HG02938 (cell line): ENCODE data around the gene IL25.
"Not testable (repeated sequence)": the region's sequence is repeated elsewhere in the genome, so short reads cannot be mapped to it uniquely, and the experiment has no call there.

ENCODE experiments used
- ATAC-seq: cut with Tn5 transposase; IDR thresholded peaks from one replicate; pipeline ENCODE4 v1.9.1; 2021; ENCODE audit warnings: mild to moderate bottlenecking, moderate library complexity; ENCODE audit not compliant: unreplicated experiment

Gene IL25

DNA sequence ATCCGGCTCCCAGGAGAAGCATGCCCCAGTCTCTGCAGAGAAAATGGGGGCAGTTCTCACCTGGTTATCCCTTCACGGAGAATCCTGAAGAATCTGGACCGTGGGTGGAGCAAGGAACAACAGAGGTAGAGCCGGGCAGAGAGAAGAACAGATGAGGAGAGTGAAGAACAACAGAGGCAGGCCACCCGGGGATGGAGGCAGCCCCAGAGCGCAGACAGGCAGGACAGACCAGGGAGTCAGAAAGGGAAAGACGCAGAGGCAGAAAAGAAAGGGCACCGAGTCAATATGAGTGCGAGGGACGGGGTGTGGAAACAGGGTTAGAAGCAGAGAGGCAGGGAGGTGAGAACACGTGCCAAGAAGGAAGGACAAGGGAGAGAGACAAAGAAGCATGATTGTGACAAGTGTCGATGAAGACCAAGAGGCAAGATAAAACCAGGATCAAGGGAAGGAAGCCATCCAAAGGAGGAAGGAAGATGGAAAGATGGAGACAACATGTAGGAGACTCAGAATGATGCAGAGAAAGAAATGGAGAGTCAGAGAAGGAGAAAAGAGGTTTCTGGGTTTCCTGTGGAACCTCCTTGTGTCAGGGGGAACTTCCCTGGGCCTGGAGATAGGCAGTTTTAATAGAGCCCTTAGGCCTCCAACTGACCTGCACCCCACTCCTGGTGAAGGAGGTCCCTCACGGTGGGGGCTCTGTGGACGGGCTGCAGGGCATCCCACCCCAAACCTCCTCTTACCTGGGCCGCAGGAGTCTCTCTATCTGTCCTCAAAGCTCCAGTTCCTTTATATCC, 35.1 kb downstream of the IL25 start, which contains the start of gene MYH6:
MYH6 (minus strand) TSS at position 758 of the 791 bp plus-strand sequence. CDS start 1,050 bp downstream, outside the sequence.
- ATAC-seq = no peak

DNA sequence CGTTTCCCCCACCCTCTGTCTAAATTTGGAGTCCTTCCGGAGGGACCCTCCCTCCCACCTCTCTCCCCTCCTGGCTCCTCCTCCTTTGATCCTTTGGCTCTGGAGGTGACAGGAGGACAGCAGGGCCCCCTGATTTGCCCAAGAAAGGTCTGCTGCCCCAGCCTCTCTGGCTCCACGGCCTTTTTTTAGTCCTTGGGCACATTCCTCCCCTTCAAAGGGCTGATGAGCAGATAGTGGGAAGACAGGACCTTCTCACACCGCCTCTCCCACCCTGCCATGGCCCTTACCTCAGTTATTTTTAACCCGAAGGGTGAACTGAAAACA, 35.7 kb downstream of the IL25 start:
- ATAC-seq = no peak

DNA sequence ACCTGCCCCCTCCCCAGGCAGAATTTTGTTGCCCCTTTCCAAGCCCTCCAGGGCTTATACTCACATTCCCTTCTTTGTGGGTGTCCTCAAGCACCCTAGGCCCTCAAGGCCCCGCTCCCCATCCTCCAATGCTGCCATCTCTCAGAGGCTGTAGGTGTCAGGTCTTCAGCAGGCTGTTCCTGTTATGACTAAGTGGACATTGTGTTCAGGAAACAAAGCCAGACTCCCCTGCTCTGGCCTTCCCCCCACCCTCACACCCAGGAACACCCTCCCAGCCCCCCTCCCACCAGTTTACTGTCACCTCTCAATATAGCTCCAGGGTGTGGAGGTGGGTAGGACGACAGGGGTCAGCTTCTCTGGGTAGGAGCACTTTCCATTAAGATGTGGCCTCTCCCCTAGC, 36.9 kb downstream of the IL25 start:
- ATAC-seq = no peak

DNA sequence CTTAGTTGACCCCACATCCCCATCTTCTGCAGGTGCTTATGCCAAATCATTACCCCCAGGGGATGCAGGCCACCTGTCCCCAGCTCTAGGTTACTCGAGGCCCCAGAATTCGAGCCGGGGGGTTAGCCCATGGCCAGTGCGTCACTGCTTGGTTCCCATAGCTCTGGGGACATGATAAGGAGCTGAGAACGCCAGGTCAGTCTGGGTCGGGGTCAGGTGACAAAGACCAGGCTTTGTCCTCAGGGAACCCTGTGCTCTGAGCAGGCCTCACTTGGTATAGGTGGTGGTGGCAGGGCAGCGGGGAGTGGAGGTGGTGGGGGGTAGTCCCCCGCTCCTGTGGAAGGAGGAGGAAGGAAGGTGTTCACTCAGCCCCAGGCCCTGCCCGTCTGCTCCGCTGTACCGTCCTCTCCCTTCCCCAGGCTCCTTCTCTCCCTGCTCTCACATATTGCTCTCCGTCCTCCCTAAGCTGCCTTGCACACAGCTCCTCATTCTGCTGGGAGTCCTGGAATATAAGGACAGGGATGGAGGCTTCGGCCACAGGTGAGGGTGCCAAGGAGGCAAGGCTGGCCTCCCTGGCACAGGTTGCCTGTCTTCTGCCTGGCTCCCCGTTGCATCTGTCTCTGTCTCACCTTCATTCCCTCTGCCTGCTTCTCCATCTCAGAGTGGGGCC, 37.5 kb downstream of the IL25 start:
- ATAC-seq = no peak

DNA sequence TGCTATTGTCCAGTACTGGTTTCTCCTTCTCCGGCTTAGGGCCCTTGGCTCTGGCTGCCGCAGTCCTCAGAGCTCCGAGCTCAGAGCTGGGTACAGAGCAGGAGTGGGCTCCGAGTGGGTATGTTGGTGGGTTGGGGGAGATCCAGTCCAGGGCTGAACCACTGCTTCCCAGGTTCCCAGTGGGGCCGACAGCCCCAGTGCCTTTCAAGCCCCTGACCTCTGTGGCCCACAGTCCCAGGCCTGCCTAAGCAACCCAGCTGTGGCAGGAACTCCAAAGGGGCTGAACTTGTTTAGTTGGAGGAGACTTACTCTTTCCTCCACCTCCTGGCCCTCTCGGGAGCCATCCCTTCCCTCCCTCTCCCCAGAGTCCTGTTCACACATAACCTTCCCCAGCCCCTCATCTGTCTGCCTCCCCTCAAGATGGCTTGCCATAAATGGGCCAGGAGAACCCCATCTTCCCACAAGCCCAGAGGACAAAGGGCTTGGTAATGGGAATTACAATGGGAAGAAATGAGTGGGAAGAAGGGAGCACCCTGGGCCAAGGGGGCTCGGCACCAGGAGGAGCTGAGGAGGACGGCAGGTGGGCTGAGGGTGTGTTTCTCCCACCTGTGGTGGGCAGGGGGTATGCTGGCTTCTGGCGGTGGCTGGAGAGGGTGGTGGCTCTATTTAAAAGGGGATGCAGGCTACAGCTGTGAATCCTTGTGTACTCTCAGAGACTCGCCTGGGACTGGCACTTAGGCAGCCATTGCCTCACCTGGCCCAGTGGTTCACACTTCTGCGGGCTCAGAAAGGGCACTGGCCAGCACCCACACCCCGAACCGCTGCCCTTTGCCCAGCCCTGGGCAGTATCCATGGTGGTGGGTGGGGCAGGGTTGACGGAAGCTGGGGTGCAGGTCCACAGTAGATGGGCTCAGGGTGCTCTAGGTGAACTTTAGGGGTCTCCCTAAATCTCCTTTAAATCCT, 39.2 kb downstream of the IL25 start:
- no peak for ATAC-seq

DNA sequence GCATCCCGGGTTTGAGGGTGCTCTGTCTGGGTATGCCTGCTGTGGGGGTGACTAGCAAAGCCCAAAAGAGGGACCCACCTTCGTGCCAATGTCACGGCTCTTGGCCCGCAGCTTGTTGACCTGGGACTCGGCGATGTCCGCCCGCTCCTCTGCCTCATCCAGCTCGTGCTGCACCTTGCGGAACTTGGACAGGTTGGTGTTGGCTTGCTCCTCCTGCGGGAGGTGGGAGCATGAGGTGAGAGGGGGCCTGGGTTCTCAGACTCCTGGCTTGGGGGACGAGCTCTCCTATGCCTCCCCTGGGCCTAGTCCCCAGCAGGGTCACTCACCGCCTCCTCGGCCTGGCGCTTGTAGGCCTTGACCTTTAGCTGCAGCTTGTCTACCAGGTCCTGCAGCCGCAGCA, 41.1 kb downstream of the IL25 start:
- no peak for ATAC-seq

DNA sequence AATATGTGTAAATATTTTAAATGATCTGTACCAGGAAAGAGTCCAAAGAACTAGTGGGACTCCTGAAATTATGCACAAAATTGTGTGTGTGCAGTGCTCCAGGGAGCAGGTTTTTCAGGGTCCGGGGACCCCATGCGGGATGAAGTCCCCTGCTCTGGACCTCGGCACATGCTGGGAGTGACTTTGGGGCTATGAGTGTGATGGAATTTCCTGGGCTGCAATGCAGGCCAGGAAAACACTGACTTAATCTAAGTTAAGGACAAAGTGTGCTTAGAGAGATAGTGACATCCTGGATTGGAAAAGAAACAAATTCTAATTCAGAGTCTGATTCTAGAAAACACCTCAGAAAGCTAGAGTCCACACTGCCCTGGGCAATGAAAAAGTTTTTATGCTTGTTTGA, 41.6 kb downstream of the IL25 start:
- ATAC-seq = no peak

DNA sequence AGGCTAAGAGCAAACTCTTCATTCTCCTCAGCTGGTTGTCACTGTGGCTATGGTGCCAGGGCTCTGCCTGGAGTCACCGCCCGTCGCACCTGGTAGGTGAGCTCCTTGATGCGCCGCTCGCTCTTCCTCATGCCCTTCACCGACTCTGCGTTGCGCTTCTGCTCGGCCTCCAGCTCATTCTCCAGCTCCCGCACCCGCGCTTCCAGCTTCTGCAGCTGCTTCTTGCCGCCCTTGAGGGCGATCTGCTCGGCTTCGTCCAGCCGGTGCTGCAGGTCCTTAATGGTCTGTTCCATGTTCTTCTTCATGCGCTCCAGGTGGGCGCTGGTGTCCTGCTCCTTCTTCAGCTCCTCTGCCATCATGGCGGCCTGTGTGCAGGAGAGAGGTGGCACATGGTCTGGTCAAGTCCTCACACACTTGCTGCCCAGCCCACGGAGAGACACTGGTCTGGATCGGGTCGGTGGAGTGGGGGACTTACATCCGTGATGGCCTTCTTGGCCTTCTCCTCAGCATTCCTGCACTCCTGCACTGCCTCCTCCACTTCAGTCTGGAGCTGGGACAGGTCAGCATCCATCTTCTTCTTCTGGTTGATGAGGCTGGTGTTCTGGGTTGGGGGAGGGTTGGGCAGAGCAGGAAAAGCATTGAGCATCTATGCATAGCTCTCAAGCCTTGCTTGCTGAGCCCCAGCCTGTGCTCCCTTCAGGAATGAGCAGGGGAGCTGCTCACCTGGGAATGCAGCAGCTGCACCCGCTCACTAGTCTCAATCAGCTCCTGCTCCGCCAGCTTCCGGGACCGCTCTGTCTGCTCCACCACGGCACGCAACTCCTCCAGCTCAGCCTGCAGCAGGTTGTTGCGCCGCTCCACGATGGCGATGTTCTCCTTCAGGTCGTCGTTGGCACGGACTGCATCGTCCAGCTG, 42.6 kb downstream of the IL25 start:
- no peak for ATAC-seq

DNA sequence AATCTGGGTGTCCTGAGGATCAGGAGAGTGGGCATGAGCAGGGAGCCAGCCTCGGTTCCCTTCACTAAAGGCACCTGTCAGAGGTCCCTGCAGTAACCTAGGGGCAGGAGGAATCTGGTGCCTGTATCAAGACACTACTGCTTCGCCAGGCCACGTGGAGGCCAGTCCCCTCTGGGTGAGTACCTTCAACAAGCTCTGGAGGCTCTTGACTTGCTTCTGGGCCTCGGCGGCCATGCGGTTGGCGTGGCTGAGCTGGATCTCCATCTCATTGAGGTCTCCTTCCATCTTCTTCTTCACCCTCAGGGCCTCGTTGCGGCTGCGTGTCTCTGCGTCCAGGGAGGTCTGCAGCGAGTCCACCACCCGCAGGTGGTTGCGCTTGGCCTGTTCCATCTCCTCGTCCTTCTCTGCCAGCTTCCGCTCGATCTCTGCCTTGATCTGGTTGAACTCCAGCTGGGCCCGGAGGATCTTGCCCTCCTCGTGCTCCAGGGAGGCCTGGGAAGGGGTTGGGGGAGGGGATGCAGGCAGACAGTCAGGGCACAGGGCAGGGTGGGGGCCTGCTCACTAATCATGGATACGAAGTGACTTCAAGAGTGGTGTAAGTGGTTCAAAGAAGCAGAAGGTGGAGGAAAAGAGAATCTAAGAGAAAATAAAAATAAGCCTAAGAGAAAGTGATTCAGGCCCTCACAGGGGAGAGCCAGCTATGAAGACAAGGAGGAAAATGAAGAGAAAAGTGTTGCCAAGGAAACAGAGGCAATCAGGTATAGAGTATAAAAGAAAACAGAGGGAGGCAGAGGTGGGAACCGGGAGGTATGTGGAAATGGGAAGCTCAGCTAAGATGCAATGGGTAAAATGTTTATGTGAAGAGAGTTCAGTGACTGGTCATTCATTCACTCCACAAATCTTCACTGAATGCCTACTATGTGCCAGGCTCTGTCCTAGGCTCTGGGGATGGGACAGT, 43.5 kb downstream of the IL25 start:
- ATAC-seq = no peak

DNA sequence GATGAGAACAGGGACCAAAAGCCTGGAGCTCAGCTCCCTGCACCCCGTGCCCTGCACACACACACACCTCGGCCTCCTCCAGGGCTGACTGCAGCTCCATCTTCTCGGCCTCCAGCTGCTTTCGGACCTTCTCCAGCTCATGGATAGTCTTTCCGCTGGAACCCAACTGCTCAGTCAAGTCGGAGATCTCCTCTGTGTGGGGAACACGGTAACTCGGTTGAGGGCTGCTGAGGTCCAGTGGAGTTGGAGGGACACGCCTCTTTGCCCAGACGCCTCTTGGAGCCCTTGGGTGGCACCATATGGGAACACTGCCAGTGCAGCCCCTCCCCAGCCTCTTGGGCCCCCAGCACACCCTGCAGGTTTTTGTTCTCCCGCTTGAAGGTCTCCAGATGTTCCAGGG, 44.2 kb downstream of the IL25 start:
- no peak for ATAC-seq

DNA sequence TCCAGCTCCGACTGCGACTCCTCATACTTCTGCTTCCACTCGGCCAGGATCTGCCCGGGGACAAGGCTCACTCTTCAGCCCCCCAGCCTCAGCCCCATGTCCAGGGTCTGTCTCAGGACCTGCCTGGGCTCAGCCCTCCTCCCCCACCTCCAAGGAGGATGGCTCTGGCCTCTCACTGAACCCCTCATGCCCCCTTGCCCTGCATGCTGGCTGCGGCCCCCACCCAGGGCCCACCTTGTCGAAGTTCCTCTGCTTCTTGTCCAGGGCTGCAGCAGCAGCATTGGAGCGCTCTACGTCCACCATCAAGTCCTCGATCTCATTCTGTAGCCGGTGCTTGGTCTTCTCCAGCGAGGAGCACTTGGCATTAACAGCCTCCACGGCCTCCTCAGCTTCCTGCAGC, 44.7 kb downstream of the IL25 start:
- ATAC-seq = not testable (repeated sequence)

DNA sequence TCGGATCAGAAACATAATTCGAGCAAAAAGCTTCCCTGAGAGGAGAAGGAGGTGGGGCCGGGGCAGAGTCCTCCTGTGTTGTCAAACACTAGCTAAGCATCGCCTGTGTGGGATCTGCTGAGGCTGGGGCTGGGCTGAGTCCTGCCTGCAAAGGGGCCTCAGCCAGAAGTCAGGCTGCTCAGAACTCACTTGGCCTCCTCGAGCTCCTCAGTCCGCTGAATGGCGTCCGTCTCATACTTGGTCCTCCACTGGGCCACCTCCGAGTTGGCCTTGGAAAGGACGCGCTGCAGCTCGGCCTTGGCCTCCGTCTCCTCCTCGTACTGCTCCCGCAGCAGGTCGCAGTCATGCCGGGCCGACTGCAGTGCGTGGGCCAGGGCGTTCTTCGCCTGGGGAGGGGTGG, 45.4 kb downstream of the IL25 start:
- ATAC-seq = no peak

DNA sequence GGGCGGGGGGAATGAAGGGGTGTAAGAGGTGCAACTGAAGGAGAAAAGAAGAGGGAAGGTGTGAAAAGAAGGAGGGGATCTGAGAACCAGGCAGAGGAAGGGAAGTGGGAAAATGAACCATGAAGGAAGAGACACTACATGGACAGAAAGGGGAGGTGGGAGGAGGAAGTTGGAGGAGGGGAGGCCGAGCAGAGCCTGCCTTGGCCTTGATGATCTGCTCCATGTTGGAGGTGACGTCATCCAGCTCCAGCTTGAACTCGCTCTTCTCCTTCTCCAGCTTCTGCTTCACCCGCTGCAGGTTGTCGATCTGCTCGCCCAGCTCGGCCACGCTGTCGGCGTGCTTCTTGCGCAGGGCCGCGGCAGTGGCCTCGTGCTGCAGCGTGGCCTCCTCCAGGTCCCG, 47.0 kb downstream of the IL25 start:
- not testable (repeated sequence) for ATAC-seq

DNA sequence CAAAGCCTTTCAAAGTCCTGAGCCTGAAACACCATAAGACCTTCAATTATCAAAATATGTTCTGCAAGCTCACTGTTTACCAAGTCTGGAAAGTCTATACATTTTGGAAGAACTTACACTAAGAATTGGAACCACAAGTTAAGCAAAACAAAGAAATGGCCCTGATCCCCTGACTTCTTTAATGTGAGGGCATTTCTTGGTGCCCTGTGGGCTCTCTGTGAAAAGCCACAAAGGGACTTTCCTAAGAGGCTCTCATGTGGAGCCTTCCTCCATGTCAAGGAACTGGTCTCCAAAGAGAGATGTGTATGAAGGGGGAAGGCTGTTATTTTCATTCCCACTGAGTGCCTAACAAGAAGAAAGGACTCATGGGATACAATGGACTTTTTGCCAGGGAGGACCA, 49.0 kb downstream of the IL25 start:
- no peak for ATAC-seq

DNA sequence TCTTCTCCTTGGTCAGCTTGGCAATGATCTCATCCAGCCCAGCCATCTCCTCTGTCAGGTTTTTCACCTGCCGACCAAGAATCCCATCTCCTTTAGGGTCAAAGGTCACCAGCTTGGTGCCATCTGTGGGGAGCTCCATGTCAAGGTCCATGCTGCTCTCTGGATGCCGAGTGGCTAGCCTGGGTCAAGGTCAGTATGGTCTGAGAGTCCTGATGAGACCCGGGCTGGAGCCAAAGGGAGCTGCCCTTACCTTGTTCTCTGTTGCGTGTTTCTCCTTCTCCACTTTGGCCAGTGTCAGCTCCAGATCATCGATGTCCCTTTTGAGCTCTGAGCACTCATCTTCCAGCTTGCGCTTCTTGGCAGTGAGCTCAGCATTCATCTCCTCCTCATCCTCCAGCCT, 51.0 kb downstream of the IL25 start:
- no peak for ATAC-seq

DNA sequence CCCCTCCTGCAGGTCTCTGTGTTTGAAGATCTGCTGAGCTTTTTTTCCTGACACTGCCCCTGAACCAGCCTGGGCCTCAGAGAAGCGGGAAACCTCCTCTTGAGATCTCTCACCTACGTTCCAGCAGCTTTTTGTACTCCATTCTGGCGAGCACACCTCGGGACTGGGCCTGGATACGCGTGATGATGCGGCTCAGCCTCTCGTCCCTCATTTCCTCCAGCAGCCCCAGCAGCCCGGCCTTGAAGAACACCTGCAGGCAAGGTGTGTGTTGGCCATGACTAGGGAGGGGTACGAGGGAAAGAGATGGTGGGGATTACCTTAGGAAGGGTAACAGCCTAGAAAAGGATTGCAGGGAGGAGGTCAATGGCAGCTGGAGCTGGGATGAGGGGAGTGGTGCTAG, 52.6 kb downstream of the IL25 start:
- ATAC-seq = no peak

DNA sequence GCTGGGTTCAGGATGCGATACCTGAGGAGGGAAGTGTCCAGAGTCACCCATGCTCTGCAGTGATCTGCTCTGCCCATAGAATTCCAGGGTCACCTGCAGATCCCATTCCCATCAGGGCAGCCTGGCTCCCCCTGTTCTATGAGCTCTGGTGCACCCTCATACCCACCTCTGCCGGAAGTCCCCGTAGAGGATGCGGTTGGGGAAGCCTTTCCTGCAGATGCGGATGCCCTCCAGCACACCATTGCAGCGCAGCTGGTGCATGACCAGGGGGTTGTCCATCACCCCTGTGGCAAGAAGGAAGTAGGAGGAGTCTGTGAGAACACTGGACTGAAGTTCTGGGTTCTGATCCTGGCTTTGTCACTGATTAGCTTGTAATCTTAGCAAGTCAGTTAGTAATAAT, 53.2 kb downstream of the IL25 start:
- ATAC-seq = not testable (repeated sequence)
